Measurements from ENCODE around the gene C1orf159.

DNA sequence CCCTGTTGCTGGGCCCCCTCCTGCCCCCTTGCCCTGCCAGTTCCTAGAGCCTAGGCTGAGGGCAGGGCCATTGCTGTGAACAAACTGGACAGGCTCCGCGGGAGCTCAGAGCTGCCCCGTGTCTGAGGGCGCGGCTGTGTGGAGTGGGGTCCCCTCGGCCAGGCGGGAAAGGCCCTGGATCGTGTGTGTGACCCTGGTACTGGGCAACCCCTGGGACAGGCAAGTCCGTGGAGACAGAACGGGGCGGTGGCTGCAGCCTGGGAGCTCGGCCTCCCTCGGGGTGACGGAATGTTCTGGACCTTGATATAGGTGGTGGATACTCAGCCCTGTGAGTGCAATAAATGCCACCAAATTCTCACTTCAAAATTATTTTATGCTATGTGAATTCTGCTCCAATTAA lies 27.7 kb upstream of the C1orf159 start:
- TF ChIP-seq, protein P1, sequence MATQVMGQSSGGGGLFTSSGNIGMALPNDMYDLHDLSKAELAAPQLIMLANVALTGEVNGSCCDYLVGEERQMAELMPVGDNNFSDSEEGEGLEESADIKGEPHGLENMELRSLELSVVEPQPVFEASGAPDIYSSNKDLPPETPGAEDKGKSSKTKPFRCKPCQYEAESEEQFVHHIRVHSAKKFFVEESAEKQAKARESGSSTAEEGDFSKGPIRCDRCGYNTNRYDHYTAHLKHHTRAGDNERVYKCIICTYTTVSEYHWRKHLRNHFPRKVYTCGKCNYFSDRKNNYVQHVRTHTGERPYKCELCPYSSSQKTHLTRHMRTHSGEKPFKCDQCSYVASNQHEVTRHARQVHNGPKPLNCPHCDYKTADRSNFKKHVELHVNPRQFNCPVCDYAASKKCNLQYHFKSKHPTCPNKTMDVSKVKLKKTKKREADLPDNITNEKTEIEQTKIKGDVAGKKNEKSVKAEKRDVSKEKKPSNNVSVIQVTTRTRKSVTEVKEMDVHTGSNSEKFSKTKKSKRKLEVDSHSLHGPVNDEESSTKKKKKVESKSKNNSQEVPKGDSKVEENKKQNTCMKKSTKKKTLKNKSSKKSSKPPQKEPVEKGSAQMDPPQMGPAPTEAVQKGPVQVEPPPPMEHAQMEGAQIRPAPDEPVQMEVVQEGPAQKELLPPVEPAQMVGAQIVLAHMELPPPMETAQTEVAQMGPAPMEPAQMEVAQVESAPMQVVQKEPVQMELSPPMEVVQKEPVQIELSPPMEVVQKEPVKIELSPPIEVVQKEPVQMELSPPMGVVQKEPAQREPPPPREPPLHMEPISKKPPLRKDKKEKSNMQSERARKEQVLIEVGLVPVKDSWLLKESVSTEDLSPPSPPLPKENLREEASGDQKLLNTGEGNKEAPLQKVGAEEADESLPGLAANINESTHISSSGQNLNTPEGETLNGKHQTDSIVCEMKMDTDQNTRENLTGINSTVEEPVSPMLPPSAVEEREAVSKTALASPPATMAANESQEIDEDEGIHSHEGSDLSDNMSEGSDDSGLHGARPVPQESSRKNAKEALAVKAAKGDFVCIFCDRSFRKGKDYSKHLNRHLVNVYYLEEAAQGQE (IDR thresholded peaks at IDR 0.05; ENCODE audit: low read depth): no peak
- TF ChIP-seq TCF12 (IDR thresholded peaks at IDR 0.05; ENCODE audit: low read depth) (no peak), RAD21 (IDR thresholded peaks at IDR 0.05; ENCODE audit: low read depth) (no peak), YY1 (IDR thresholded peaks at IDR 0.05; ENCODE audit: low read depth) (no peak), EP300 (IDR thresholded peaks at IDR 0.05; ENCODE audit: borderline replicate concordance) (no peak), NFIC (IDR thresholded peaks at IDR 0.05) (no peak), CEBPB (IDR thresholded peaks at IDR 0.05) (no peak)
- TF ChIP-seq, protein P2, sequence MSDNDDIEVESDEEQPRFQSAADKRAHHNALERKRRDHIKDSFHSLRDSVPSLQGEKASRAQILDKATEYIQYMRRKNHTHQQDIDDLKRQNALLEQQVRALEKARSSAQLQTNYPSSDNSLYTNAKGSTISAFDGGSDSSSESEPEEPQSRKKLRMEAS (IDR thresholded peaks at IDR 0.05): no peak
- TF ChIP-seq, protein P3, sequence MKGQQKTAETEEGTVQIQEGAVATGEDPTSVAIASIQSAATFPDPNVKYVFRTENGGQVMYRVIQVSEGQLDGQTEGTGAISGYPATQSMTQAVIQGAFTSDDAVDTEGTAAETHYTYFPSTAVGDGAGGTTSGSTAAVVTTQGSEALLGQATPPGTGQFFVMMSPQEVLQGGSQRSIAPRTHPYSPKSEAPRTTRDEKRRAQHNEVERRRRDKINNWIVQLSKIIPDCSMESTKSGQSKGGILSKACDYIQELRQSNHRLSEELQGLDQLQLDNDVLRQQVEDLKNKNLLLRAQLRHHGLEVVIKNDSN (IDR thresholded peaks at IDR 0.05): no peak

Data from Ishikawa (cell line).